Hindlimb muscle (tissue), 1 donor: Measurements from ENCODE around the gene CENPP. TPM values are rescaled to one million over a fixed set of nuclear protein-coding genes. Genes with fewer than 3 reads are reported as not detected.
A peak's percentile ranks its signal among the peaks of the same experiment; 100 is the strongest.

Experiments used
- DNase-seq: peaks from one replicate; pipeline ENCODE4 v3.0.0-alpha.2; 2013
- polyA plus RNA-seq: library from polyadenylated mRNA; unstranded; fragments of 120-200 nt; gene quantifications from one replicate; pipeline ENCODE4 v1.2.1, GENCODE V29; 2013; ENCODE audit not compliant: insufficient read length

Gene CENPP
- polyA plus RNA-seq, 1 donor: 4.9 TPM

DNA sequence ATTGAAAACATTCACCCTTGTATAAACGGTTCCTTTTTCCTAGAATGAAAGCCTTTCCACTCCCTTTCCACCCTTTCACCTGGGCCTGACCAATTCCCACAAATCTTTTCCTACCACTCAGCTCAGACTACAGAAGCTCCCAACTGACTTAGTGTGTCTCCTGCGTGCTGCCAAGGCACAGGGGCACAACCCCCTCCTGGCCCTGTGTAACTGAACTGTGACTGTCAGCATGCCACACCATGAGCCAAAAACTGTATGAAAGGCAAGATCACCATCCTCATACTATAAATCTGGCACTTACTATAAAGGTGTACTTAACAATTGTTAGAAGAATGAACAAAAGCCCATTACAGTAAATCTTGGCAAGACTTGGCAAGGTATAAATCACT lies 12.1 kb upstream of the CENPP start:
- no peak for DNase-seq

GRCh38 chr9:92315456-92315855 lies 10.3 kb upstream of the CENPP start:
- no peak for DNase-seq

GRCh38 chr9:92324431-92324830 lies 1.3 kb upstream of the CENPP start:
- DNase-seq: no peak

- no peak for DNase-seq
These were observed 874 bp upstream of the CENPP start for GRCh38 chr9:92324889-92325268.

- no peak for DNase-seq
These were observed 293 bp downstream of the CENPP start for GRCh38 chr9:92325991-92326500.

DNA sequence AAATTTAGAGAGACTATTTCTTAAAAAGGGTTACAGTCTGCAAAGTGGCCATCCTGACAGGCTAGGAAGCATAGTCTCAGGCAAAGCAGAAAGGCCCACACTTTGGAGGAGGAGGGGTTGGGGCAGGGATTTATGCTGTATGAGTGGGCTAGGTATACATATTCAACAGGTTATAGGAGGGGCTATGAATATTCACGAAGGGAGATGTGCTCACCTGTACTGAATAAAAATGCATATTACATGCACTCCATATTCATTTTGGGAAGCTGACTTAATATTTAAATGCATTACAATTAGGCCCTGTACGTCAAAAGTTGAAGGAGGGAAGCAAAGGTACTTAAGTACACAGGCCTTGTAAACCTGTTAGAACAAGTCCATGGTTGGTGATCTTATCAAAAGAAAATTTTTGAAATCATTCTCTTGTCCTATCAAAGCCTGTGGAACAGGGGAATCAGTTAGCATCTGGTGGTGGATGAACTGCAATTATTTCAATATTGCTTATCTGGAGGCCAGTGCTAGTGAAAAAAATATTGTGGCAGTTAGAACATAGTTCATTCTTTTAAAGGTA lies 1.6 kb downstream of the CENPP start:
- no peak for DNase-seq

DNA sequence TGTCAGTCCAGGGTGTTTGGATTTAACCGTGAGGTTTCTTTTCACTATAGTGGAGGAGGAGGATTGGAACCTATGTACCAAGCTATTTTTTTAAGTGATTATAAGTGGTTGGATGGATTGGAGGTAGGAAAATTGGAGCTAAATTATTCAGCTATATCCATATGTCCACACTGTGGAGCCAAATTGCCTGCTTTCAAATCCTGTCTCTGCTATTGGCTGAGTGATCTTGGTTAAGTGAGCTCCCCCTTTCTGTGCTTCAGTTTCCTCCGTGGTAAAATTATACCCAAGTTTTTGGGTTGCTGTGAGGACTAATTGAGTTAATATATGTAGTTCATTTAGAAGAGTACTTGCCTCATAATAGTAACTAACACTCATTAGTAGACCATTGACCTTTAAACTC lies 2.5 kb downstream of the CENPP start:
- no peak for DNase-seq

GRCh38 chr9:92332577-92333281 lies 7.0 kb downstream of the CENPP start:
- DNase-seq: no peak

GRCh38 chr9:92333282-92333634 lies 7.5 kb downstream of the CENPP start:
- no peak for DNase-seq

DNA sequence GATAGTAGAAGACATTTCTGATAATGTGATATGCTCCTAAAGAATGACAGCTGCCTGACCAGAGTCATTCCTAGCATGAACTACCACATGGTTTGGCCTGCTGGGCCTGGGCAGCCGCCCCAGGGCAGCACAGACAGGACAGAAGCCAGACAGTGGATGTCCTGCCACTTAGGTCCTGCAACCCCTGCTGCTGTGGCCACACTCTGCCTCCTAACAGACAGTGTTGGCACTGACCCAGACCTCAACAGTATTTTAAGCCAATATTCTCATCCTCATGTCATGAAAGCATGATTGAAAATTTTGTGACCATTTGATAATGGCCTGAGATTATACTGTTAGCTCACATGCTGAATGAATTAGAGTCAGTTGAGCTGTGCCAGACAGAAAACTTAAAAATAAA lies 15.8 kb downstream of the CENPP start:
- DNase-seq: no peak

- no peak for DNase-seq
These were observed 17.2 kb downstream of the CENPP start for GRCh38 chr9:92342825-92343488.

DNA sequence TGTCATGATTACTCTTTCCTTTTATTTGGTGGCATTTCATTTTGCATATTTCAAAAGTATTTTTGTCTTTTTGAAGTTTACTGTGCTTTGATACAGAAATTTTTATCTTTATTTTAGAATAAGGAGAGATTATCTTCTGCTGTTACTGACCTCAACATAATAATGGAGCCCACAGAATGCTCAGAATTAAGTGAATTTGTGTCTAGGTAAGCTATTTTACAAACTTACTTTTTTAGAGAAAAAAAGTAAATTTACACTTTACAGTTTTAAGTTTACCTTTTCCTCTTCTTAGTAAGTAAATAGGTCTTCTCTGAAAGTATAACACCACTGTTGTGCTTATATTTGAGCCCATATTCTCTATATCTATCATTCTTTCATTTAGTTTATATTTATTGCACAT lies 19.8 kb downstream of the CENPP start:
- no peak for DNase-seq

DNA sequence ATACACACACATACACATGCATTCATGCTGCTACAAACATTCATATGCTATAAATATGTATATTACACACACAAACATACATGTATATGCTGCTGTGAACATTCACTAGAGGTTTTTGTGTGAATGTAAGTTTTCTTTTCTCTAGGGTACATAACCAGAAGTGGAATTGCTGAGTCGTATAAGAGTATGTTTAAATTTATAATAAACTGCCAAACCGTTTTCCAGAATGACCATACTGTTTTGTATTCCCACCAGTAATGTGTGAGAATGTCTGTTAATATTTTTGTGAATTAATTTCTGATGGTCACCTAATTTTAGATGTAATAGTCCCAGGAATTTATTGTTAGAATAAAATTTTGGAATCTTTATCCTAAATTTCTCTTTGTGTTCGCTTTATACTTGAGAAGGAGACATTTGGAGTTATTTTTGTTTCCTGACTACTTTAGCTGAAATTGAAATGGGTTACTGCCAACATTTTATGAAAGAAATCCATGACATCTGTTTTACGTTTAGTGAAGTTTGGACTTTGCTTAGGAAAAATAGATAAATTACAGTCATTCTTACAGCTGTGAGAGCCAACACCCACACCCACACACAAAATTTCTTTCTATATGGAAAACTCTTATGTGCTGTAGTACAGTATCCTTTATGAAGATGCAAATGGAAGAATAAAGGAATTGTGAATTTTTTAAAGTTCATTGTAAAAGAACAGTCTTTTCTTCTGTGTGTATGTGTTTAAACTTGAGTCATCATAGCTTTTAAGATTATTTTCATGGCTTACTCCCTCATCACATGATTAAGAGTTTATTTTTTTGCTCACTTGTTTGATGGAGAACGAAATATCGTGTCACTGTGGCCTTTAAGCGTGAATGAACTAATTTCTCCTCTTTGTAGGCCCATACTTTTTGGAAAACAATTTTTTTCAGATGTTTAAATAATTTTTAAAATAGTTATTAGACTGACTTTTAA lies 24.3 kb downstream of the CENPP start:
- peak; percentile 87 for DNase-seq

- no peak for DNase-seq
These were observed 25.0 kb downstream of the CENPP start for GRCh38 chr9:92350740-92351133.

- DNase-seq: no peak
These were observed 27.3 kb downstream of the CENPP start for GRCh38 chr9:92353051-92353450.

GRCh38 chr9:92359394-92359995 lies 33.7 kb downstream of the CENPP start:
- DNase-seq: peak; percentile 39

GRCh38 chr9:92360083-92360482 lies 34.3 kb downstream of the CENPP start:
- DNase-seq: no peak

DNA sequence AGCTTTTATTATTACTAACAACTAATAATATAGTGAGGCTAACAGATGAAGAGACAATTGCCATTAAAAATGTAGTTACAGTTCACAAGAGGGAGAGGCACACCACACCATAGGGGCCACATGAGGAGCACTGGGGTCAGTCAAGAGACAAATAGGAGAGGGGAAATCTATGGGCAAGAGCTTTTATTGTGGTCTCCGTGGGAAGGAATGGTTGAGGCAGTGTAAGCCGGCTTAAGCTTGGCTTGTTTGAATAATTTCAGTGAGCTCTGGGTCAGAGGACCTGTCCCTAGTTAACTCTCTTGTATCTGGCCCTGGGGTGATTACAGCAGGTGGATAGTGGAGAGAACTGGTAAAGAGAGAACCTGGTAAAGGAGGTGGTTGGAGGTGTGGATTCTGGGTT lies 43.3 kb downstream of the CENPP start:
- DNase-seq: no peak

- DNase-seq: no peak
These were observed 47.4 kb downstream of the CENPP start for GRCh38 chr9:92373167-92373566.

DNA sequence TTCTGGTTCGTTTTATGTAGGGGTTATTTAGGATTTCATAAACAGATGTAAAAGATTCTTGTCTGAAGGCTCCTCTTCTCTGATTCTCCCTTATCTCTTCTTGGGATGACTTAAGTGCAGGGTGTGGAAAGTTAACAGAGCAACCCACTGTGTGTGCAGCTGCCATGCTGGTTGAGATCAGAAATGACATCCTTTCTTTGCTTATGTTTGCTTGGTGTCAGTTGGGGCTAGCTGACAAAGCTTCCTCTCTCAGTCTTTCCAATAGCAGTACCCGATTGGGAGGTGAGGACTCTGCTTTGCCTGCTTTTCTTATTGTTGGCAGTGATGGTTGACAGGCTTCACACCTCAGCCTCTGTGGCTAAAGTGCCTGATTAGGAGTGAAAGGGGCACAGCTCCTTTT lies 52.1 kb downstream of the CENPP start:
- DNase-seq: no peak

- DNase-seq: no peak
These were observed 53.3 kb downstream of the CENPP start for GRCh38 chr9:92378865-92379560.

GRCh38 chr9:92380603-92381002 lies 54.9 kb downstream of the CENPP start:
- DNase-seq: no peak
